Right ventricle myocardium inferior (tissue), 1 donor: ENCODE results near the gene NBEAL1. TPM values are rescaled to one million over a fixed set of nuclear protein-coding genes. Genes with fewer than 3 reads are reported as not detected.
"Not testable (repeated sequence)": the region's sequence is repeated elsewhere in the genome, so short reads cannot be mapped to it uniquely, and the experiment has no call there.

Experiments used
- ATAC-seq: fragments of 200-7000 bp; cut with Tn5 transposase; one replicate; pipeline ENCODE4 v1.9.1; 2020; ENCODE audit warnings: mild to moderate bottlenecking, moderate library complexity
- DNase-seq: peaks from one replicate; pipeline ENCODE4 v3.0.0; 2021; ENCODE audit errors: missing footprints
- intact Hi-C: fragments of 100-400 bp; cut with DNase I; formaldehyde crosslinking; loops from one replicate; pipeline ENCODE4 v1.11.0; 2022
- total RNA-seq: library from RNA; stranded (reverse); fragmentation: NEBNext Ultra II Directional; extraction: Animal tissue kit (Norgen Biotek cat#: 25700); gene quantifications from one replicate; pipeline ENCODE4 v1.2.1, GENCODE V29; 2021
- donor health status: DM: no; HTN: yes; CAD: no; lungs with severe emphysema.

NBEAL1 gene
- total RNA-seq, 1 donor from 2014 or later = 14.1 TPM

DNA sequence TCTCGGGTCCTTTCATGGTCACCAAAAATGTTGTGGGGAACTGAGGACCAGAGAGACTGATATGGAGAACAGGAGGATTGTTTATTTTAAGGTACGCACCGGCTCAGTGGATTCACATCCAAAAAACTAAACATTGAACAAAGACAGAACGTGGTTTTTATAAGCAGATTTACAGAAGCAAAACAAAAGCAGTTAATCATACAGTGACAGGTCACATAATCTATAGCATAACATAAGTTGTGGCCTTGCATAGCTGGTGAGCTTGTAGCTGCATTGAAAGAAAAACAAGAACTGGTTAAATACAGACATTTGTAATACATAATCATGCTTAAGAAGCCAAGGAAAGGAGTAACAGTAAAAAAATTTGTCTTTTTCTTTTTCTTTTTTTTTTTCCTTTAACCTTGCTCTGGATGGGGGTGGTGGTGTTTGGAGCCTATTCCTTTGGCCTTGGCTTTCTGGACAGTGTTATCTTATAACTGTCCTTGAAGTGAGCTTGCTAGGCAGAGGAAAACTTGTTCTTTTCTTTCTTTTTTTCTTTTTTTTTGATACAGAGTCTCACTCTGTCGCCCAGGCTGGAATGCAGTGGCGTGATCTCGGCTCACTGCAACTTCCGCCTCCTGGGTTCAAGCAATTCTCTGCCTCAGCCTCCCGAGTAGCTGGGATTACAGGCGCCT lies 238.9 kb downstream of the NBEAL1 start:
- intact Hi-C loops, DNase-seq, ATAC-seq: not testable (repeated sequence)

DNA sequence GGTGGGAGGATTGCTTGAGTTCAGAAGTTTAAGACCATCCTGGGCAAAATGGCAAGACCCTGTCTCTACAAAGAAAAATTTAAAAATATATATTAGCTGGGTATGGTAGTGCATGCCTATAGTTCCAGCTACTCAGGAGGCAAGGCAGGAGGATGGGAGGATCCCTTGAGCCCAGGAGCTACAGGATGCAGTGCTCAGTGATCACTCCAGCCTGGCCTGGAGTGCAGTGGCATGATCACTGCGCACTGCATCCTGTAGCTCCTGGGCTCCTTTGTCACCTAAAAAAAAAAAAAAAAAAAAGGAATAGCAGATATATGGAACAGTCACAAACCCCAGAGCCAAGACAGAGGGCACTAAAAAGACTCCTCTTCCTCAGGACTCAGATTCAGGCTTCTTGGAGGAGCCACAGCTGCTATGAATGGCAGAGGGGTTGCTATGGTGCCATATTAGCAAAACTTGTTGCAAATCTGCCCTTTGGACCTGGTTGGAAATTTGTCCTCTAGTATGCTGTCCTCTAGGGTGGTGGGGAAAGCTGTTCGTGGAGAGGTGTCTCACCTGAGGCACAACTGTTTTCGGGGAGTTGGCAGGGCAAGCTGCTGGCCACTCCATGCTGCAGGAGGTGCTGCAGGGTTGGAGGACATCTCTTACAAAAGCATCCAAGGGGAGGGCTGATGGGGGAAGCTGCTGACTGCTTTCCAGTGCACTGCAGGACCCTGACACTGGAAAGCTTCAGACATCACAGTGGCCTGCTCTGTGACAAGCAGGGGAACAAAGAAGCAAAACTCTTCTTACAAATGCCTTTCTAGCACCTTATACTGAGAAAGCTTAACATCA lies 246.9 kb downstream of the NBEAL1 start:
- DNase-seq (no peak), ATAC-seq (no peak)
- intact Hi-C loops = loop anchor here (10.0 kb wide), 1 partner anchor 193 kb away; no protein-coding TSS in a partner anchor

Other genes starting within 250 kb of the NBEAL1 start
- 4.6 TPM for gene ICA1L, start 143.1 kb upstream of the NBEAL1 start, total RNA-seq
- gene WDR12, start 103.2 kb upstream of the NBEAL1 start, total RNA-seq = 54.1 TPM
- 5.2 TPM for gene CARF, start 102.6 kb upstream of the NBEAL1 start, total RNA-seq
- gene CYP20A1, start 224.1 kb downstream of the NBEAL1 start, total RNA-seq = 11.4 TPM